ENCODE results near the gene FGF21. TPM values are rescaled to one million over a fixed set of nuclear protein-coding genes. Genes with fewer than 3 reads are reported as not detected.
A peak's percentile ranks its signal among the peaks of the same experiment; 100 is the strongest.

FGF21 gene
- total RNA-seq, 3 donors from 2014 or later: not detected

DNA sequence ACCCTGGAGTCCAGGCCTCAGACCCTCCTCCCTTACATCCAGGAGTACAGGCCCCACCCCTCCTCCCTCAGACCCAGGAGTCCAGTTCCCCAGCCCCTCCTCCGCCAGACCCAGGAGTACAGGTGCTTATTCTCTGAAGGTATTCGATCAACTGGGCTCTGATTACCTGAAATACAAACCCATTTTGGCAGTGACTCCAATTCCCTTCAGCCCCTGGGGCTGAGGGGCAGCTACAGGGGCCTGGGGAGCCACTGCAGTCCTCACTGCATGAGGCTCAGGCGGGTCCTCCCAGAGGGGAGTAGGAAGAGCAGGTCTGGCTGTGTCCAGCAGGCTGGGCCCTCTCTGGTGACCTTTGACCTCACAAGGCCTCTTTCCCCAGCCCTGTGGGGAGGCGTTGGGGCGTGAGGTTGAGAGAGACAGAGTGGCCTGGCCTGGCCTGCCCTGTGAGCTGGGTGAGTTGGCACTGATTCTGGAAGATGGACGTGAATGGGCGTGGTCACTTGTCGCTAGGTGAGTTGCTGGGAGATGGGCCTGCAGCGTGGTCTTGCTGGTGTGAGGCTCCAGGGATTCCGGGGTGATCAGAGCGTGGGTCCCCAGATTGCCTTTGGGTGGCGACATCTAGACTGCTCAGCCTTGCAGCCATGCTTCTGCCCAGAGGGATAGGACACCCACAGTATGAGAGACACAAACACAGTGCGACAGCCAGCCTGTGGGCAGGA lies 52.4 kb downstream of the FGF21 start:
- Histone ChIP-seq H3K4me1 (ENCODE audit: low read depth) (peaks cover 31% of the 10 kb centered on the region), H3K4me3 (no peak overlapping the region), H3K9me3 (no peaks in the 10 kb centered on the region), H3K36me3 (ENCODE audit: low read depth) (no peaks in the 10 kb centered on the region)
- peak; percentile 15 for ATAC-seq
- intact Hi-C loops (cut with DNase I, micrococcal nuclease): no loop called here
- peak; percentile 67 to 68 (median 68) for DNase-seq
- TF ChIP-seq, protein P1, sequence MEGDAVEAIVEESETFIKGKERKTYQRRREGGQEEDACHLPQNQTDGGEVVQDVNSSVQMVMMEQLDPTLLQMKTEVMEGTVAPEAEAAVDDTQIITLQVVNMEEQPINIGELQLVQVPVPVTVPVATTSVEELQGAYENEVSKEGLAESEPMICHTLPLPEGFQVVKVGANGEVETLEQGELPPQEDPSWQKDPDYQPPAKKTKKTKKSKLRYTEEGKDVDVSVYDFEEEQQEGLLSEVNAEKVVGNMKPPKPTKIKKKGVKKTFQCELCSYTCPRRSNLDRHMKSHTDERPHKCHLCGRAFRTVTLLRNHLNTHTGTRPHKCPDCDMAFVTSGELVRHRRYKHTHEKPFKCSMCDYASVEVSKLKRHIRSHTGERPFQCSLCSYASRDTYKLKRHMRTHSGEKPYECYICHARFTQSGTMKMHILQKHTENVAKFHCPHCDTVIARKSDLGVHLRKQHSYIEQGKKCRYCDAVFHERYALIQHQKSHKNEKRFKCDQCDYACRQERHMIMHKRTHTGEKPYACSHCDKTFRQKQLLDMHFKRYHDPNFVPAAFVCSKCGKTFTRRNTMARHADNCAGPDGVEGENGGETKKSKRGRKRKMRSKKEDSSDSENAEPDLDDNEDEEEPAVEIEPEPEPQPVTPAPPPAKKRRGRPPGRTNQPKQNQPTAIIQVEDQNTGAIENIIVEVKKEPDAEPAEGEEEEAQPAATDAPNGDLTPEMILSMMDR (IDR thresholded peaks at IDR 0.05): no peak

Other genes with a start within 250 kb of the FGF21 start
- gene LMTK3, start 243.7 kb upstream of the FGF21 start, total RNA-seq: 1 to 10 TPM in 2 of 3 donors, under 1 TPM in 1; 0.48 to 2.6 (median 1.3) TPM
- 1 to 10 TPM in 2 of 3 donors, under 1 TPM in 1; 0.51 to 3.1 (median 1.1) TPM for gene SULT2B1, start 203.4 kb upstream of the FGF21 start, total RNA-seq
- gene SPACA4, start 148.8 kb upstream of the FGF21 start, total RNA-seq: not detected
- 100 to 1,000 TPM in 2 of 3 donors, 10 to 100 TPM in 1; 97.8 to 180 (median 175) TPM for gene FAM83E, start 140.4 kb upstream of the FGF21 start, total RNA-seq
- 1,000 to 10,000 TPM in 2 of 3 donors, 100 to 1,000 TPM in 1; 999 to 1,336 (median 1,270) TPM for gene RPL18, start 136.3 kb upstream of the FGF21 start, total RNA-seq
- gene SPHK2, start 136.0 kb upstream of the FGF21 start, total RNA-seq: 10 to 100 TPM; 37.9 to 54.8 (median 50.2) TPM
- 10 to 100 TPM in 2 of 3 donors, 1 to 10 TPM in 1; 8.2 to 18.4 (median 11.1) TPM for gene DBP, start 118.1 kb upstream of the FGF21 start, total RNA-seq
- 10 to 100 TPM in 1 of 3 donors, 1 to 10 TPM in 2; 1.8 to 19.9 (median 3.7) TPM for gene CA11, start 109.3 kb upstream of the FGF21 start, total RNA-seq
- 1 to 10 TPM in 1 of 3 donors, under 1 TPM in 2; 0.22 to 1.2 (median 0.46) TPM for gene NTN5, start 82.5 kb upstream of the FGF21 start, total RNA-seq
- gene FUT2, start 59.6 kb upstream of the FGF21 start, total RNA-seq: 100 to 1,000 TPM in 2 of 3 donors, 10 to 100 TPM in 1; 44.7 to 137 (median 116) TPM
- gene MAMSTR, start 35.8 kb upstream of the FGF21 start, total RNA-seq: 1 to 10 TPM in 1 of 3 donors, under 1 TPM in 2; 0.31 to 2.4 (median 0.61) TPM
- 1 to 10 TPM; 1.7 to 8.6 (median 3.2) TPM for gene RASIP1, start 14.9 kb upstream of the FGF21 start, total RNA-seq
- not detected for gene IZUMO1, start 8.6 kb upstream of the FGF21 start, total RNA-seq
- 1 to 10 TPM in 1 of 3 donors, under 1 TPM in 2; 0.17 to 1.5 (median 0.72) TPM for gene FUT1, start 2.9 kb upstream of the FGF21 start, total RNA-seq
- gene BCAT2, start 55.5 kb downstream of the FGF21 start, total RNA-seq: 10 to 100 TPM; 46.6 to 82.6 (median 57.4) TPM
- 10 to 100 TPM in 1 of 3 donors, 1 to 10 TPM in 2; 2.4 to 10.1 (median 2.4) TPM for gene HSD17B14, start 81.0 kb downstream of the FGF21 start, total RNA-seq
- 10 to 100 TPM in 2 of 3 donors, 1 to 10 TPM in 1; 4.6 to 30.2 (median 21.5) TPM for gene PLEKHA4, start 113.1 kb downstream of the FGF21 start, total RNA-seq
- gene PPP1R15A, start 116.9 kb downstream of the FGF21 start, total RNA-seq: 10 to 100 TPM; 31.8 to 47.7 (median 44.6) TPM
- gene TULP2, start 143.2 kb downstream of the FGF21 start, total RNA-seq: under 1 TPM in 1 of 3 donors, not detected in 2; 0.32 TPM
- gene NUCB1, start 144.8 kb downstream of the FGF21 start, total RNA-seq: 100 to 1,000 TPM; 171 to 219 (median 205) TPM
- gene DHDH, start 178.2 kb downstream of the FGF21 start, total RNA-seq: under 1 TPM in 1 of 3 donors, not detected in 2; 0.52 TPM
- gene BAX, start 199.4 kb downstream of the FGF21 start, total RNA-seq: 100 to 1,000 TPM in 2 of 3 donors, 10 to 100 TPM in 1; 90.2 to 128 (median 125) TPM
- gene FTL, start 209.8 kb downstream of the FGF21 start, total RNA-seq: 1,000 to 10,000 TPM; 1,659 to 1,792 (median 1,691) TPM
- 10 to 100 TPM; 40.1 to 49.3 (median 40.2) TPM for gene GYS1, start 237.8 kb downstream of the FGF21 start, total RNA-seq
- 10 to 100 TPM; 47.4 to 68.8 (median 57.3) TPM for gene RUVBL2, start 238.4 kb downstream of the FGF21 start, total RNA-seq

All from mucosa of descending colon (tissue), 3 donors.